Progenitor cell of endocrine pancreas (in vitro differentiated cells): Measurements from ENCODE around the gene VPS50. TPM values are rescaled to one million over a fixed set of nuclear protein-coding genes. Genes with fewer than 3 reads are reported as not detected.

Source experiments
- DNase-seq: peaks from one replicate; pipeline ENCODE4 v3.0.0; 2021; ENCODE audit warnings: low spot score; ENCODE audit not compliant: unreplicated experiment
- H3K27ac Mint-ChIP-seq: 2 replicates; pipeline ENCODE4 v1.8.0; 2021; ENCODE audit warnings: mild to moderate bottlenecking, moderate library complexity, mixed read lengths
- H3K27me3 Mint-ChIP-seq: 2 replicates; pipeline ENCODE4 v1.8.0; 2021; ENCODE audit warnings: mixed read lengths
- H3K36me3 Mint-ChIP-seq: 2 replicates; pipeline ENCODE4 v1.8.0; 2022; ENCODE audit warnings: mixed read lengths; ENCODE audit not compliant: insufficient read depth
- H3K4me1 Mint-ChIP-seq: 2 replicates; pipeline ENCODE4 v1.8.0; 2021; ENCODE audit warnings: low read depth, mixed read lengths
- H3K4me3 Mint-ChIP-seq: 2 replicates; pipeline ENCODE4 v1.8.0; 2021; ENCODE audit warnings: low read depth, mild to moderate bottlenecking, moderate library complexity, mixed read lengths
- H3K9me3 Mint-ChIP-seq: 2 replicates; pipeline ENCODE4 v1.8.0; 2021; ENCODE audit warnings: low read depth, mixed read lengths
- CTCF ChIP-seq: fragments of 200-600 bp; sonication (generic); IDR thresholded peaks from one replicate; pipeline ENCODE4 v1.5.0; 2021; ENCODE audit warnings: antibody characterized with exemption, mild to moderate bottlenecking; ENCODE audit not compliant: unreplicated experiment
- long read RNA-seq: library from polyadenylated mRNA; unstranded; transcript quantifications from one replicate; pipeline ENCODE4 v2.0.0, GENCODE V29; 2020
- total RNA-seq: library from RNA; stranded (reverse); gene quantifications from 2 replicates; pipeline ENCODE4 v1.2.1, GENCODE V29; 2021

The VPS50 gene, protein sequence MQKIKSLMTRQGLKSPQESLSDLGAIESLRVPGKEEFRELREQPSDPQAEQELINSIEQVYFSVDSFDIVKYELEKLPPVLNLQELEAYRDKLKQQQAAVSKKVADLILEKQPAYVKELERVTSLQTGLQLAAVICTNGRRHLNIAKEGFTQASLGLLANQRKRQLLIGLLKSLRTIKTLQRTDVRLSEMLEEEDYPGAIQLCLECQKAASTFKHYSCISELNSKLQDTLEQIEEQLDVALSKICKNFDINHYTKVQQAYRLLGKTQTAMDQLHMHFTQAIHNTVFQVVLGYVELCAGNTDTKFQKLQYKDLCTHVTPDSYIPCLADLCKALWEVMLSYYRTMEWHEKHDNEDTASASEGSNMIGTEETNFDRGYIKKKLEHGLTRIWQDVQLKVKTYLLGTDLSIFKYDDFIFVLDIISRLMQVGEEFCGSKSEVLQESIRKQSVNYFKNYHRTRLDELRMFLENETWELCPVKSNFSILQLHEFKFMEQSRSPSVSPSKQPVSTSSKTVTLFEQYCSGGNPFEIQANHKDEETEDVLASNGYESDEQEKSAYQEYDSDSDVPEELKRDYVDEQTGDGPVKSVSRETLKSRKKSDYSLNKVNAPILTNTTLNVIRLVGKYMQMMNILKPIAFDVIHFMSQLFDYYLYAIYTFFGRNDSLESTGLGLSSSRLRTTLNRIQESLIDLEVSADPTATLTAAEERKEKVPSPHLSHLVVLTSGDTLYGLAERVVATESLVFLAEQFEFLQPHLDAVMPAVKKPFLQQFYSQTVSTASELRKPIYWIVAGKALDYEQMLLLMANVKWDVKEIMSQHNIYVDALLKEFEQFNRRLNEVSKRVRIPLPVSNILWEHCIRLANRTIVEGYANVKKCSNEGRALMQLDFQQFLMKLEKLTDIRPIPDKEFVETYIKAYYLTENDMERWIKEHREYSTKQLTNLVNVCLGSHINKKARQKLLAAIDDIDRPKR
- 25.9 and 29.9 TPM in 2 replicates for total RNA-seq
- long read RNA-seq, full-length matches to known transcripts, result 63 of 129 reads
- long read RNA-seq, partial matches to known transcripts, result 27 of 129 reads
- long read RNA-seq, other reads (novel, unspliced or antisense), result 39 of 129 reads

DNA sequence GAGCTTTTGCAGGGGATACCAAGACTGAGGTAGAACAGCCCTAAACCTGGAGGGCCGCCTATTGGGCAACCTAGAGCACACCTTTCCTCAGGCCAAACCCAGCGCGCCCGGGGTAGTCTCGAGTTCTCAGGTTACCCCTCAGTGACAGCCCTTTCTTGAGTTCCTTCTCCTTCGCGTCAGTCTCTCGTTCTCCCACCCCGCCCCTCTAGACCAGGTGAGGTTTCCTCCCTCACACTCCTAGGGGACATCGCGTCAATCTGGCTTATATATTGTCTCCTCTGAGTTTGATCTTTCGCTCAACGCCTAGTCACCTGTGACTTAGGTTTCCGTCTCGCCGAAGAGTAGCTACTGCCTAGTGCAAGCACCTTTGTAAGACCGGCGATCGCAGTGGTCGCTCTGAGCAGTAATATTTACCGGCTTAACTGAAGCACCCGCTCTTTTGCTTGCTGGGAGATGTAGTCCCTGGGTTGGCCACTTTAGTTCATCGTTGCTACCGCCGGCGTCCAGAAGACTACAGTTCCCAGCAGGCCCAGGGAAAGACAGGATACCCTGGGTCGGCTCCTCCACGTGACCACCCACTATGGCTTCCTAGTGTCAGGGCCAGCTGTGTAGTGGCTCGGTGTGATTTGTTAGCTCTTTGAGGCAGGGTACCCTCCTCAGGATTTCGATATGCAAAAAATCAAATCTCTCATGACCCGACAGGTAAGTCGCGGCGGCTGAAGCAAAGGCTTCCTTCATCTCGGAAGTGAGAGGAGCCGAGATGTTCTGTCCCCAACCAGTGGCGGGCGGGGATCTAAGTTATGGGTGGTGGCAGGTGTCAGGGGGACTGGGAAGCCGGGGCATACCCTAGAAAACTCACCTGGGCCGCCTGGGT lies at the start of gene VPS50:
Gene VPS50 (plus strand): TSS at position 568 of the 874 bp plus-strand sequence. CDS start 102 bp downstream, at position 670.
- Mint-ChIP-seq H3K27ac (peak within 1 kb of the TSS; percentile 97), H3K9me3 (no peaks in the 10 kb centered on the region), H3K4me1 (peaks cover 3% of the 10 kb centered on the region), H3K36me3 (no peaks in the 10 kb centered on the region), H3K4me3 (peak within 1 kb of the TSS; percentile 92), H3K27me3 (no peaks in the 10 kb centered on the region)
- DNase-seq, result peak; percentile 82
- TF ChIP-seq CTCF, result peak; percentile 17

DNA sequence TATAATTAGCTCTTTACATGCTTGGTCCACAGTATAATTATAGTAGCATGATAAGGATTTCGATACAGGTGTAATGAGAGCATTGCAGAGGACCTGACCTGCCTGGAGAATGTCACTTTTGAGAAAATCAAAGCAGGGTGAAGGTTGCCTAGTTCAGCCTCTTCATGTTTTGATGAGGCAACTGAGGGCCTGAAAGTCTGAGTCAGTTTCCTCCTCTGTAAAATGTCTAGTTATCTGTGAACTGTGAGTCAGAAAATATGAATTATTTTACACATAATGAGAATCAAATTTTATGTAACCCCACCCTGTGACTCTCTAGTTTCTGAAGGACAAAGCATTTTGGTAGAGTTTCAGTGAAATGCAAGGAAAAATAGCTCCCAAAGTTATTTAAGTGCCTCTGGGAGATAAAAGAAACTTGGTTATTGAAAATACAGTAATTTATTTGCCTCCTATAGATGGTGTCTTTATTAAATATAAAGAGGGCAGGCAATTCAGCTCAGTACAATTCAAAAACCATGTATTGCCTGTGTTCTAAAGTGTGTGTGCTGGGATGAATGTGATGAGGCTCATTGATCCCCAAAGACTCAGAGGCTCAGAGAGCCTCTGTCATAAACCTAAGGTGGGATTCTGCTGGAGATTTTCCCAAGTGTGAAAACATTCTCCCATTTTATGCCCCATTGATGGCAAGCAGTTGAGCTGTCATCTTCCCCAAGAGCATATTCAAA lies 46.7 kb upstream of the VPS50 start:
- no peaks in the 10 kb centered on the region for H3K4me1 Mint-ChIP-seq
- no peaks in the 10 kb centered on the region for H3K36me3 Mint-ChIP-seq
- H3K4me3 Mint-ChIP-seq, result no peak overlapping the region
- no peak overlapping the region for H3K27ac Mint-ChIP-seq
- no peak for TF ChIP-seq CTCF
- DNase-seq, result no peak
- H3K9me3 Mint-ChIP-seq, result no peaks in the 10 kb centered on the region
- peaks cover 43% of the 10 kb centered on the region for H3K27me3 Mint-ChIP-seq

GRCh38 chr7:93188870-93189634 lies 43.1 kb upstream of the VPS50 start:
- Mint-ChIP-seq H3K27me3 (peaks cover 51% of the 10 kb centered on the region), H3K36me3 (no peaks in the 10 kb centered on the region), H3K4me1 (no peaks in the 10 kb centered on the region), H3K27ac (no peak overlapping the region), H3K9me3 (no peaks in the 10 kb centered on the region), H3K4me3 (no peak overlapping the region)
- DNase-seq, result no peak
- TF ChIP-seq CTCF, result no peak

DNA sequence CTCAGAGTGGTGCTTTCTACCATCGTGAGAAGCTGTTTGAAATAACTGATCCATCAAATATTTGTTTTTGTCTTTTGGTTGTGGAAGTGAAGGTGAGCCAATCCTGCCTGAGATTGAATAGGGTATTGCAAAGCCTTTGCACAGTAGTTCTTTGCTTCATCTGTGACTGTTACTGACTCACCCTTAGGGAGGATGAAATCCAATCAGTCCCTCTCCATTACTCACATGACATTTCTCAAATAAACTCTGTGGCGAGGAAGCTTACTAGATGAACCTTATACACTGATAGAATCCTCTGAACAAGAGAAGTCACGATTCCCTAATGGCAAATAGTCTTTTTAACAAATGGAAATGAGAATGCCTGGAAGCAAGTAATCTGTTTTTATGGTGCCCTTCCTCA lies 37.8 kb upstream of the VPS50 start:
- TF ChIP-seq CTCF, result no peak
- peaks cover 41% of the 10 kb centered on the region for H3K27me3 Mint-ChIP-seq
- H3K36me3 Mint-ChIP-seq, result no peaks in the 10 kb centered on the region
- DNase-seq, result no peak
- H3K4me3 Mint-ChIP-seq, result no peak overlapping the region
- H3K9me3 Mint-ChIP-seq, result no peaks in the 10 kb centered on the region
- no peak overlapping the region for H3K27ac Mint-ChIP-seq
- H3K4me1 Mint-ChIP-seq, result no peaks in the 10 kb centered on the region
